ENCODE results near the gene MAPK11.
A peak's percentile ranks its signal among the peaks of the same experiment; 100 is the strongest.

Gene MAPK11

DNA sequence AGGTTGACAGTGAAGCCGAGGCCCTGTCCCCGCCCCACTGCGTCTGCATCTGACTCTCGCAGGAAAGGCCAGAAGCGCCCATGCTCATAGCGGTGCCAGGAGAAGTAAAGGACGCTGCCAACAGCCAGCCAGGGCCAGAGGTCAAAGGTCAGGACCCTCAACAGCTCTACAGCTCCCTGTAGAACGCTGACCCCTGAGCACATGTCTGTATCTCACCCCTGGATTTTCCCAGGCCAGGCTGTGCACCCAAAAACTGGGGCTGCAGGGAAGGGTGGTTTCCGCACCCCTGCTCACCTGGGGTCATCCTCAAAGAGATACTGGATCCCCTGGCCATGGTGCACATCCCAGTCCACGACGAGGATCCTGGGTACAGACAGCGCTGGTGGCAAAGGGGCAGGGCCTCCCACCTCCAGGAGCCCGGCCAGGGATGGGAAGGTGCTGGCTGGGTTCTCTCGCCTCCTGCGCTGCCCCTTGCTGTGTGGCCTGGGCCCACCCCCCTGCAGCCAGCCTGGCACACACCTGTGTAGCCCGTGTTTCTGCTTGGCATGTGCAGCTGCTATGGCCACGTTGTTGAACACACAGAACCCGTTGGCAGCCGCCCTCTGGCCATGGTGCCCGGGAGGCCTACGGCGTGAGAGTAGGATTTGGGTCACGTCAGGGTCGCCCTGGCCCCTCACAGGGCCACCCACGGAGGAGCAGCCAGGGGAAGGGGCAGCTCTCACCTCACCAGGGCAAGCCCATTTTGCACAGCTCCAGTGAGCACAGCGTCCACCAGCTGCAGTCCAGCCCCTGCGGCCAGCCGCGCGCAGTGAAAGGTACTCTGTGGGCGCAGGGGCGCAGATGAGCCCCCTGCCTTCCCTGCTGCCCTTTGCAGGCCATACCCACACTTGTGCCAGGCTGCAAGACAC is 20.6 kb downstream of the MAPK11 start:
- DNase-seq (ENCODE audit: low read depth) = no peak
- peak overlapping the region; percentile 92 for H3K4me3 ChIP-seq (ENCODE audit: low read depth, low read length)
- TF ChIP-seq, protein P1, sequence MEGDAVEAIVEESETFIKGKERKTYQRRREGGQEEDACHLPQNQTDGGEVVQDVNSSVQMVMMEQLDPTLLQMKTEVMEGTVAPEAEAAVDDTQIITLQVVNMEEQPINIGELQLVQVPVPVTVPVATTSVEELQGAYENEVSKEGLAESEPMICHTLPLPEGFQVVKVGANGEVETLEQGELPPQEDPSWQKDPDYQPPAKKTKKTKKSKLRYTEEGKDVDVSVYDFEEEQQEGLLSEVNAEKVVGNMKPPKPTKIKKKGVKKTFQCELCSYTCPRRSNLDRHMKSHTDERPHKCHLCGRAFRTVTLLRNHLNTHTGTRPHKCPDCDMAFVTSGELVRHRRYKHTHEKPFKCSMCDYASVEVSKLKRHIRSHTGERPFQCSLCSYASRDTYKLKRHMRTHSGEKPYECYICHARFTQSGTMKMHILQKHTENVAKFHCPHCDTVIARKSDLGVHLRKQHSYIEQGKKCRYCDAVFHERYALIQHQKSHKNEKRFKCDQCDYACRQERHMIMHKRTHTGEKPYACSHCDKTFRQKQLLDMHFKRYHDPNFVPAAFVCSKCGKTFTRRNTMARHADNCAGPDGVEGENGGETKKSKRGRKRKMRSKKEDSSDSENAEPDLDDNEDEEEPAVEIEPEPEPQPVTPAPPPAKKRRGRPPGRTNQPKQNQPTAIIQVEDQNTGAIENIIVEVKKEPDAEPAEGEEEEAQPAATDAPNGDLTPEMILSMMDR (IDR thresholded peaks at IDR 0.05; ENCODE audit: low read depth, low read length, missing control alignments) = no peak

DNA sequence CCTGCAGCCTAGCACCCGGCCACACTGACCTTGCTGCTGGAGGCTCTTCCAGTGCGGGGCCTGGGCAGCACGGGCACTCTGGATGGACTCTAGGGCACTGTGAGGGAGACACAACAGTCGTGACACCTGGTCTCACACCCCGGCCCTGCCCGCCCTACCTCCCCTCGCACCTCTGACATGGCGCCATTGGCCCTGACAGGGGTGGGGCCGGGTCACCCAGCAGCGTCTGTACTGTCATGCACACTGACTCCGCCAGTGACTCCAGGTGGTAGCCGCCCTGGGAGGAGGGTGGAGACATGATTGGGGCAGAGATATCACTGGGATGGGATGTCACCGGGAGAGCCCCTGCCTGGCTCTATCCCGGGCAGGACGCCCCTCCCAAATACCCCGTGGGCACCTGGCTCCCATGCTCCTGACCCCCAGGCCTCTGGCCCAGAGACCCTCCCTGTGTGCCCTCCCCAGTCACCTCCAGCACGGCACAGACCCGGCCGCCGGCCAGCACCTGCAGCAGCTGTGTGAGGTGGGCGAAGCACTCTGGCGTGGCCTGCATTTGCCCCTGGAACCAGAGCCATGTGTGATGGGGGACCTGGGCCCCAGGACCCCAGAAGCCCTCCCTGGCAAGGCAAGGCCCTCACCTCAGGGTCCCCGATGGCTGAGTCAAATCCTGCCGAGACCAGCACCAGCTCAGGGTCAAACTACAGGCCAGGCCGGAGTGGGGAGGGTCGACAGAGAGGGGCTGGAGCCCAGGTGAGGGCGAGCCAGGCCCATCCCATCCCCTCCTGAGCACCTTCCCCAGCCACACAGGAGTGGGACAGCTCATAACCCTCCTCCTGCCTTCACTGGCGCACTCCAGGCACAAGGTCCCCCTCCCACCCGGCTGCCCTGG is 21.7 kb downstream of the MAPK11 start:
- H3K4me3 ChIP-seq (ENCODE audit: low read depth, low read length) = no peak overlapping the region
- TF ChIP-seq, protein P1 (IDR thresholded peaks at IDR 0.05; ENCODE audit: low read depth, low read length, missing control alignments) = no peak
- DNase-seq (ENCODE audit: low read depth) = no peak

DNA sequence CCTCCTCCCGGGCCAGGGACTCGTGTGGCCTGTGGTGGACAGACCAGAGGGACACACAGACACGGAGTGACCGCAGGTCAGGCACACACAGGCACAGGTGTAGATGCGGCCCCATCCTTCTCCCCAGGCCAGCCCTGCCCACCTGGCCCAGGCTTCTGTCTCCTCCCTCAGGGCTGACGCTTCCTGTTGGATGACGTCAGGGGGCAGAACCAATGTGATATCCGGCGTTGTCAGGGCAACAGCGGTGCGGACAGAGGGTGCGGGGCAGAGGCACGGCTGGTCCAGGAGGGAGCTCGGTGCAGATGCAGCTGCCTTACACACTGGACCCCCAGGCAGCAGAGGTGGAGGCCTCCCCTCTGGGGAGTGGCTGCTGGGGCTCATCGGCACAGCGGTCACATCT is 22.4 kb downstream of the MAPK11 start:
- no peak for DNase-seq (ENCODE audit: low read depth)
- H3K4me3 ChIP-seq (ENCODE audit: low read depth, low read length) = no peak overlapping the region
- TF ChIP-seq, protein P1 (IDR thresholded peaks at IDR 0.05; ENCODE audit: low read depth, low read length, missing control alignments) = no peak

DNA sequence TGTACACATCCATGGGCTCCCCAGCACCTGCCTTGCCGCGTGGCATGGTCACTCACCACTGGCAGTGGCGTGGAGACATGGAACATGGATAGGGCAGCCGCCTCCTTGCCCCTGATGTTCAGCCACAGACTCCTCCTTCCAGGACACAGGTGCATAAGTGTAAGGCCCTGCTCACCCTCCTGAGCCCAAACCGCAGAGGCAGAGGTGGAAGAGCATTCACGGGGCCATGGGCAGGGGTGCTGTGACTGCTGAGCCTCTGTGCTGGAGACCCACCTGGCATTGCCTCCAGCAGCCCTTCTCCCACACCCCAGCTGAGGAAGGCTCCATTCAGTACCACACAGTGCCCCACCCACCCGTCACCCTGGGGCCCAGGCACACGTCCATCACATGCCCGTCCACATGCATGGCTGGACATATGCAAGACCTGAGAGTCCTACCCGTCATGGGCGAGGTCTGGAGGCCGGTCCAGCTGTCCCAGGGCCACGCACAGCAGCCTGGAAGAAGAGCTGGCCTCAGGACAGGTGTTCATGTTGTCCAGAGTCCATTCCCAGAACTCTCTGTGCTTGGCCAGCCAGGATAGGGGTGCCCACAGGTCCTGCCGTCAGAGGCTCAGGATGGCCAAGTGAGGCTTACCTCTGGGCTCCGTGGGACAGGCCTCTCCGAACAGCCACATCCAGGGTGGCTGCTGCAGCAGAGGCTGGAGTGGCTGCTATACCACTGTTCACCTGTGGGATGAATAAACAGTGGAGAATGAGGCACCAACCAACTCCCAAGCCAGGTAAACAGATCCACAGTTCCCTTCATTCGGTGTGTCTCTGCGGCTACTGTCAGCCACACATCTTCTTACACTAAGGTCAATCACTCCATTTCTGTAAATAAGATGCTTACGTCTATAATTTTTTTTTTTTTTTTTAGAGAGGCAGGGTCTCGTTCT is 23.7 kb downstream of the MAPK11 start:
- no peak for DNase-seq (ENCODE audit: low read depth)
- no peak overlapping the region for H3K4me3 ChIP-seq (ENCODE audit: low read depth, low read length)
- TF ChIP-seq, protein P1 (IDR thresholded peaks at IDR 0.05; ENCODE audit: low read depth, low read length, missing control alignments) = peak; percentile 40

DNA sequence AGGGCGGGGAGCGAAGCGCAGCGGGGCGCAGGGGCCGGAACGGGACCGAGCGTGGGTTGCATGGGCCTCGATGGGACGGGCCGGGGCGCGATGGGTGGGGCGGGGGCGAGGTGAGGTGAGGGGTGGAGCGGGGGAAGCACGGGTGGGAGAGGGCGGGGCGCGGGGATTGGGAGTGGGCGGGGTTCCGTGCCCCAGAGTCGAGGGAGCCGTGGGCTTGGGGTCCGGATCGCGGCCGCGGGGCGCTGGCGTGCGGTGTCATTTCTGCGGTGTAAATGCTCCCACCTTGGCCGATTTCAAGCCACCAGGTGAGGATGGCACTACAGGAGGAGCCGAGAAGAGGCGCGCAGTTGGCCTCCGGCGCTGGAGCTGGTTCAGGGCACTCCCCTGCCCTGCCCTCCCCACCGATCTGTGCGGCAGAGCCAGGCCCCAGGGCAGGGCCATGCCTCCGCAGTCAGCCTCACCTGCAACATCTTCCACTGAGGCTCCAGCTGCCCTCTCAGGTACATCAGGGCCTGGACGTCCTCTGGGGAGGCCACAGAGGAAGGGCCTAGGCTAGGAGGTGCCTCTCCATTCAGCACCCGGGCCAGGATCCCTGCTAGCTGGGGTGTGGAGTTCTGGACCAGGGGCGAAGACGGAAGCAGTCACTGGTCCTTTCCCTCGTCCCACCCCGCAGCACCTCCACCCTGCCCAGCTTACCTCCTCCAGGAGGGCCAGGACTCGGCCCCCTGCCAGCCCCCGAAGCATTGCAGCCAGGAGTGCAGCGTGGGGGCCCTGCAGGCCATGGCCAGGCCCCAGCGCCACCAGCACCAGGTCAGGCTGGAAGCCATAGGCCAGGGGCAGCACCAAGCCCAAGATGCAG is 24.7 kb downstream of the MAPK11 start:
- TF ChIP-seq, protein P1 (IDR thresholded peaks at IDR 0.05; ENCODE audit: low read depth, low read length, missing control alignments) = no peak
- H3K4me3 ChIP-seq (ENCODE audit: low read depth, low read length) = peak overlapping the region; percentile 93
- DNase-seq (ENCODE audit: low read depth) = no peak
